Upper lobe of right lung (tissue), 1 donor: ENCODE results near the gene USP37. TPM values are rescaled to one million over a fixed set of nuclear protein-coding genes. Genes with fewer than 3 reads are reported as not detected.

Experiments
- ATAC-seq: fragments of 200-7000 bp; cut with Tn5 transposase; one replicate; pipeline ENCODE4 v1.9.1; 2020; ENCODE audit warnings: mild to moderate bottlenecking, moderate library complexity
- DNase-seq: peaks from one replicate; pipeline ENCODE4 v3.0.0-alpha.2; 2020
- H3K27ac ChIP-seq: fragments of 200-600 bp; one replicate; pipeline ENCODE4 v1.8.0; 2022
- H3K27me3 ChIP-seq: fragments of 200-600 bp; one replicate; pipeline ENCODE4 v1.8.0; 2022; ENCODE audit warnings: mild to moderate bottlenecking
- H3K36me3 ChIP-seq: fragments of 200-600 bp; one replicate; pipeline ENCODE4 v1.8.0; 2022
- H3K4me1 ChIP-seq: fragments of 200-600 bp; one replicate; pipeline ENCODE4 v1.8.0; 2022
- H3K4me3 ChIP-seq: fragments of 200-600 bp; one replicate; pipeline ENCODE4 v1.8.0; 2022; ENCODE audit warnings: mild to moderate bottlenecking
- H3K9me3 ChIP-seq: fragments of 200-600 bp; one replicate; pipeline ENCODE4 v1.8.0; 2022
- CTCF ChIP-seq: fragments of 200-600 bp; IDR thresholded peaks from one replicate; pipeline ENCODE4 v1.8.0; 2022; ENCODE audit warnings: antibody characterized with exemption
- intact Hi-C: fragments of 100-400 bp; cut with DNase I; formaldehyde crosslinking; loops from one replicate; pipeline ENCODE4 v1.11.0; 2022
- total RNA-seq: library from RNA; stranded (reverse); fragmentation: NEBNext Ultra II Directional; extraction: Animal tissue kit (Norgen Biotek cat#: 25700); gene quantifications from one replicate; pipeline ENCODE4 v1.2.1, GENCODE V29; 2021
- donor health status: DM: no; HTN: yes; CAD: no; lungs with severe emphysema.

Gene USP37
- total RNA-seq, 1 donor from 2014 or later: 13.8 TPM

DNA sequence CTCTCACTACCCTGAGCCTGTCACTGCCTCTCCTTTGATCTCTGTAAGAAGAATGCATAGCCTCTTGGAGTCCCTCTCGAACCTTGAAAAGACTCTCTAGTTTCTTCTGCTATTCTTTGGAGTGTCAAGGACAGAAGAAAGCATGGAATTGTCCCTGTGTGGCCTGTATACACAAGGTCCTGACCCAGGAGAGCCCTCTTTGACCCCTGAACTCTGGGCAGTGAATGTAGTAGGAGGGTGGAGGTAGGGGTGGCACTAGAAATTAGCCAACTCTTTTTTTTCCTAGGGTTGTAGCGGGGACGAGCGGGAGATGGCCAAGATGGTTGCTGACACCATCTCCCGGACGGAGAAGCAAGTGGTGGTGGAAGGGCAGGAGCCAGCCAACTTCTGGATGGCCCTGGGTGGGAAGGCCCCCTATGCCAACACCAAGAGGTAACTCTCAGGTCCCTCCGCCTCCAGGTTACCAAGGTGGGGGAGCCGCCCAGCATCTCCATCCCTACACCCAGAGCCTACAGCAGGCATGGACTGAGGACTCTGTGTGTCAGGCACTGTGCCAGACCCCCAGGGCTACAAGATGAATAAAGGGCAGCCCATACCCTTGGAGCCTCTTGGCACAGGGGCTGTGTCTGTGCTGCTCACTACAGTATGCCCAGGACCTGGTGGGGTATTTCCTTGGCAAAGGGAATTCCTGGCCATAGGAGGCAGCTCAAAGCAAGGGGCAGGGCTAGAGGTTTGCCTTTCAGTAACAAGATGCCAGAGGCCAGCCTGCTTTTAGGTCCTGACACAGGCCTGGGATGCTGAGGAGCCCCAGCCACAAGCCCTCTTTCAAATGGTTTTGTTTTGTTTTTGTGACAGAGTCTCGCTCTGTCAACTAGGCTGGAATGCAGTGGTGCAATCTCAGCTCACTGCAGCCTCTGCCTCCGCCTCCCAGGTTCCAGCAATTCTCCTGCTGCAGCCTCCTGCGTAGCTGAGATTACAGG is 132.9 kb downstream of the USP37 start:
- Histone ChIP-seq H3K36me3 (no peaks in the 10 kb centered on the region), H3K27me3 (no peaks in the 10 kb centered on the region), H3K4me1 (no peaks in the 10 kb centered on the region), H3K9me3 (no peaks in the 10 kb centered on the region), H3K27ac (no peak overlapping the region), H3K4me3 (no peak overlapping the region)
- ATAC-seq (no peak), DNase-seq (peak; percentile 35)
- TF ChIP-seq CTCF: no peak
- intact Hi-C loops: no loop called here

- H3K4me1 ChIP-seq: no peaks in the 10 kb centered on the region
- DNase-seq (peak; percentile 49), ATAC-seq (no peak)
- H3K27me3 ChIP-seq: no peaks in the 10 kb centered on the region
- no peak for TF ChIP-seq CTCF
- intact Hi-C loops: no loop called here
- H3K9me3 ChIP-seq: no peaks in the 10 kb centered on the region
- H3K27ac ChIP-seq: no peak overlapping the region
- H3K36me3 ChIP-seq: no peaks in the 10 kb centered on the region
- no peak overlapping the region for H3K4me3 ChIP-seq
Observed at GRCh38 chr2:218434456-218434855, 133.7 kb downstream of the USP37 start.

DNA sequence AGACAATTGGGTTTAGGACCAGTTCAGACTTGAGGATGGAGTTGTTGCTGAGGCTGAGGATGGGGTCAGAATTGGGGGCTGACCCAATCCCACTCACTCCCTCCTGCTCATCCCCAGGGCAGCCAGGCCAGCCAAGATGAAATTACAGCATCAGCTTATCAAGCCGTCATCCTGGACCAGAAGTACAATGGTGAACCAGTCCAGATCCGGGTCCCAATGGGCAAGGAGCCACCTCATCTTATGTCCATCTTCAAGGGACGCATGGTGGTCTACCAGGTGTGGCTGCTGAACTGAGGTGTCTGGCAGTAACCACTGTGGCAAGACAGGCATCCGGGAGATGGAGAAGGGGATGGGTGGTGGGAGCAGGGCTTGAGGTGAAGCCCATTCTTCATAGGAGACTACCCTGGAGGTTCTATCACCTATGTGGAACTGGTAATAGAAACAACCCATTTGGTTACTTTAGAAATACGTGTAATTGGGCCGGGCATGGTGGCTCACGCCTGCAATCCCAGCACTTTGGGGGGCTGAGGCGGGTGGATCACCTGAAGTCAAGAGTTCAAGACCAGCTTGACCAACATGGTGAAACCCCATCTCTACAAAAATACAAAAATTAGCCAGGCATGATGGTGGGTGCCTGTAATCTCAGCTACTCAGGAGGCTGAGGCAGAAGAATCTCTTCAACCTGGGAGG is 135.3 kb downstream of the USP37 start:
- ATAC-seq (no peak), DNase-seq (peak; percentile 29)
- intact Hi-C loops: no loop called here
- H3K27me3 ChIP-seq: no peaks in the 10 kb centered on the region
- TF ChIP-seq CTCF: no peak
- H3K4me1 ChIP-seq: no peaks in the 10 kb centered on the region
- no peaks in the 10 kb centered on the region for H3K9me3 ChIP-seq
- no peak overlapping the region for H3K4me3 ChIP-seq
- H3K36me3 ChIP-seq: no peaks in the 10 kb centered on the region
- no peak overlapping the region for H3K27ac ChIP-seq

- peak; percentile 48 for DNase-seq
Observed at GRCh38 chr2:218431878-218432277, 136.3 kb downstream of the USP37 start.

GRCh38 chr2:218430721-218431120 is 137.4 kb downstream of the USP37 start:
- ATAC-seq: no peak
- intact Hi-C loops: no loop called here
- no peak for TF ChIP-seq CTCF
- H3K36me3 ChIP-seq: no peaks in the 10 kb centered on the region
- DNase-seq: peak; percentile 54
- no peak overlapping the region for H3K4me3 ChIP-seq
- H3K27ac ChIP-seq: no peak overlapping the region
- H3K27me3 ChIP-seq: no peaks in the 10 kb centered on the region
- H3K4me1 ChIP-seq: no peaks in the 10 kb centered on the region
- no peaks in the 10 kb centered on the region for H3K9me3 ChIP-seq

More at GRCh38 chr2:218431878-218432277, 136.3 kb downstream of the USP37 start:
- no peak for ATAC-seq
- no peaks in the 10 kb centered on the region for H3K4me1 ChIP-seq
- H3K27ac ChIP-seq: no peak overlapping the region
- TF ChIP-seq CTCF: no peak
- H3K27me3 ChIP-seq: no peaks in the 10 kb centered on the region
- intact Hi-C loops: no loop called here
- H3K4me3 ChIP-seq: no peak overlapping the region
- H3K9me3 ChIP-seq: no peaks in the 10 kb centered on the region
- no peaks in the 10 kb centered on the region for H3K36me3 ChIP-seq
